GM21825 (cell line): ENCODE data around the gene GRIK4.

Experiments used
- ATAC-seq: cut with Tn5 transposase; IDR thresholded peaks from one replicate; pipeline ENCODE4 v1.9.1; 2021; ENCODE audit warnings: mild to moderate bottlenecking, moderate library complexity; ENCODE audit not compliant: unreplicated experiment

Gene GRIK4

GRCh38 chr11:120629407-120630080 is 118.0 kb downstream of the GRIK4 start:
- no peak for ATAC-seq

- ATAC-seq: no peak
Measured at GRCh38 chr11:120630122-120630521, 118.6 kb downstream of the GRIK4 start.

DNA sequence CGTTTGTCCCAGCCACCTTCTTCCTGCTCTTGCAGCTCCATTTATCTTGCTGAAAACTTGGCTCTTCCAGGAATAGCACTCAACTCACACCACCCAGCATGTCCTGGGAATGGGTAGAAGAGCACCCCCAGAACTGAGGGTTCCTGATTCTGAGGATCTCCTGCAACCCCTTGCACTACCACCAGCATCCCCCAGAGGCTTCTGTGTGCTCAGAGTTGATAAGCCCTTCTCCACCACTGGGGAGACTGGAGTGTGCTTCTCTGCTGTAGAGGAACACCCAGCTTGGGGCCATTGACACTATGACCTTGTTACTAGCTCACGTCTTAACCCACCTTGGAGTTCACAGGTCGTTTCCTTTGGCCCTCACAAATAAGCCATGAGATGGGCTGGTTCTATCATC is 121.0 kb downstream of the GRIK4 start:
- ATAC-seq: no peak

- ATAC-seq: no peak
Measured at GRCh38 chr11:120633616-120634393, 122.3 kb downstream of the GRIK4 start.

DNA sequence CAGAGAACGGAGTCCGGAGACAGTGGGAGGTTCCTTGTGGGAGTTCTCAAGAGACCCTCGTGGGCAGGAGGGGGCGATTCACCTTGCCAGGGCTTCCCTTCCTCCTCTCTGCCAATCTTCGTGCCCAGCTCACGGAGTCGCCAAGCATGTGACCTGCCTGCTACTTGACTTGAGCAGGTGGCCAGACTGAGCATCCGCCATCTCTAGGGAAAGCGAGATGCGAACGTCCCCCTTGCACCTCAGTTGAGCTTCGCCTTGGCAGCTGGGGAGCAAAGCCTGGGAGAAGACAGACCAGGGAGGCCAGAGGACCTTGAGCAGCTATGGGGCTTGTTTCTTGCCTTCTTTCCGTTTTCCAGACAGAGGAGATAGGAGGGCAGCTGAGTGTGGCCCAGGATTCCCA is 123.2 kb downstream of the GRIK4 start:
- no peak for ATAC-seq

- ATAC-seq: no peak
Measured at GRCh38 chr11:120635136-120635810, 123.7 kb downstream of the GRIK4 start.

DNA sequence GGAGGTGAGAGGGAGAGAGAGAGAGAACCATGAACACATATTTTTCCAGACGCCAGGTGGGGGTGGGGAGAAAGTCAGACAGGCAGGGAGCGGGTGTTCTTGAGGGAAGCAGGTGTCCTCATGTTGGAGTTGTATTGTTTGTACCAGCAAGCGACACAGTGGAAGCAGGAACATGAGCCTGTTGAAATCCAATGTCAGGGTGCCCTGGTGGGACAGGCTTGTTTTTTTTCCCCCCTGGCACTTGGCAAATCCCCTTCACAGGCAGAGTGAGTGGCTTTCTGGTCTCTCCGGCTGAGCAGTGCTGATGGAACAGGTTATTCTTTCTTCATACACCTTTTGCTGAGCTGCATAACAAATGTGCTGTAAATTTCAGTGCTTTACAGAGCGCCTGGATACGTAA is 125.6 kb downstream of the GRIK4 start:
- no peak for ATAC-seq

- ATAC-seq: no peak
Measured at GRCh38 chr11:120642196-120642894, 130.8 kb downstream of the GRIK4 start.

DNA sequence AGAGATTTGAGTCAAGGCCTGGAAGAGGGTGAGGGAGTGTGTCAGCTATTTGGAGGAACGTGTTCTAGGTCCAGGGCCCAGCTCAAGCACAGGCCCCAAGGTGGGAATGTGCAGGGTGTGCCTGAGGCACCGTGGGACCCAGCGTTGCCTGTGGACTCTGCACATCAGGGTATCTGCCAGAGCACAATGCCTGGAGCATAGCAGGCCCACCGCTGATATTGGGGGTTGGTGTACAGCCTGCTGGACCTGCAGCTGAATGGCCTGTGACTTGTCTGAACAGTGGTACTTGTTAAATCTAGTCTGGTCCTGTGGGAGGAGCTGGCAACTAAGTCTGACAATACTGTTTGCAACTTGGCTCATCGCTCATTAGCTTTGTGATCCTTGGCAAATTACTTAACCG is 131.7 kb downstream of the GRIK4 start:
- no peak for ATAC-seq

DNA sequence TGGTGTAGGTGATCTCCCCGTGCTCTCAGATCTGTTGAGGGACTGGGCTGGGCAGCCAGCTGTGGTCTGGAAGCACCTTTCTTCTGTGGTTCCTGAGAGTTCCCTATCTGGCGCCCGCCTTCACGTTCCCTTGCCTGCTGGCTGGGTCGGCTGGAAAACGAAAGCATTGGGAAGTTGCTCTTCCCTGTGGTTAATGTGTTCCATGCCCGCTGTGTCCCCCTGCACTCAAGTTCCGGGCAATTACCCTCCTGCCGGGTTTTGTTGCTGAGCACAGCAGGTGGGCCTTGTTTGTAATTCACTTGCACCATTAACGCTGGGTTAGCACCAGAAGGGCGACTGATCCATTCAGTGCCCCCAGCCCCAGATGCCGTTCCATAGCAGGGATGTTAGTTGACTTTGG is 134.1 kb downstream of the GRIK4 start:
- ATAC-seq: no peak

GRCh38 chr11:120646206-120646605 is 134.7 kb downstream of the GRIK4 start:
- no peak for ATAC-seq

DNA sequence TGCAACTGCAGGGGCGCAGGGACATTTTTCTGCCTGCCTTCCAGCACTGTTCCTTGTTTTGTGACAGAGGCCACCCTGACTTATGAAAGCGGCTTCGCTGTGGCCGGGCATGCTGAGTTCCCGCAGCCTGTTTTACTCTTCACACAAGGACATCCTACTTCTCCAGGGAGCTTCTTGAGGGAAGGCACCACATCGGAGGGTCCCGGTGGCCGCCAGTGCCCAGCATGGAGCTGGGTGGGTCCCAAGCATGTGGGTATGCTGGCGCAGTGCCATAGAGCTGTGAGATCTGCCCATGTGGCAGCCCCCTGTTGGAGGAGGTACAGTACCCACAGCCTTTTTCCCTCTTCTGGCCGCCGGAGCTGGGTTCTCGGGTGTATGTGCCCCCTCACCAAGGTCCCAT is 136.1 kb downstream of the GRIK4 start:
- no peak for ATAC-seq

DNA sequence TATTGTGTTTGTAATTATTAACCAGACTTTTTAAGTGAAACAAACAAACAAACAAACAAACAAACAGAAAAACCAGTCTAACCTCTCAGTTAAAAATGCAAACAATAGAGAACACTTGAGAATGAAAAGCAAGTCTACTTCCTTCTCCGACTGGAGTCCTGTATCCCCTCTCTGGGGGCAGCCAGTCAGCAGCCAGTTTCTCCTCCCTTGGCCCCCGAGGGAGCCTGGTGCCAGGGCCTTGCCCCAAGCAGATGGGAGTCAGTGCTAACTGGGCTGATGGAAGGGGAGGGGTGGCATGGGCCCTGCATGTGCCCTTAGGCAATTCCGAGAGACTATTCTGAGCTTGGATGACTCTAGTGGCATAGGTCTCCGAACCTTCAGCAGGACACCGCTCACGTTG is 137.2 kb downstream of the GRIK4 start:
- ATAC-seq: no peak

- no peak for ATAC-seq
Measured at GRCh38 chr11:120649316-120649715, 137.8 kb downstream of the GRIK4 start.

- no peak for ATAC-seq
Measured at GRCh38 chr11:120651396-120651795, 139.8 kb downstream of the GRIK4 start.

- ATAC-seq: no peak
Measured at GRCh38 chr11:120651836-120652235, 140.3 kb downstream of the GRIK4 start.

DNA sequence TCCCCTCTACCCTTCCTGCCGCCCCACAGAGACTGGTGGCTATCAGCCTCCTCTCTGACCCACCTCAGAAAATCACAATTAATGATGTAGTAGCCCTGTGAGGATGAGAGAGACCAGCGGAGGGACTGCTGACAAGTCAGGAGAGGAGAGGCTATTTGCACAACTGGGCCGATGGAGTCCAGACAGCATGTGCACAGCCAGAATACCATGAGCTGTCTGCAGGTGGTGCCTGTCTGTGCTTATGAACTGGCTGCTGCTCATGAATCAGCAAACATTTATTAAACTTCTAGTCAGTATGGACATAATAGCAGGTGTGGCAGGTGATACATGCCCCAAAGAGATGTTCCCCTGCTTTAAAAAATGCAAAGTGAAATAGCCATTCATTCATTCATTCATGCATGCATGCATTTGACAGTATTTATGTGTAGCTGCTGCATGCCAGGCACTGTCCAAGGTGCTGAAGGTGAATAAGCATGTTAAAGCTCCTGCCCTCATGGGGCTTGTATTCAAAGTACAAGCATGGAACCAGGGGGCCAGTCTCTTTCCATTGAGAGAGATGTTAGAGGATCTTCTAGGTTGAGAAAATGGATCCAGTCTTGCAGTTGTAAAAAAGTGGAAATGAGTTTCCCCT is 141.3 kb downstream of the GRIK4 start:
- ATAC-seq: no peak

- no peak for ATAC-seq
Measured at GRCh38 chr11:120655589-120655988, 144.0 kb downstream of the GRIK4 start.

GRCh38 chr11:120657306-120658070 is 145.9 kb downstream of the GRIK4 start:
- ATAC-seq: peak; percentile 60

DNA sequence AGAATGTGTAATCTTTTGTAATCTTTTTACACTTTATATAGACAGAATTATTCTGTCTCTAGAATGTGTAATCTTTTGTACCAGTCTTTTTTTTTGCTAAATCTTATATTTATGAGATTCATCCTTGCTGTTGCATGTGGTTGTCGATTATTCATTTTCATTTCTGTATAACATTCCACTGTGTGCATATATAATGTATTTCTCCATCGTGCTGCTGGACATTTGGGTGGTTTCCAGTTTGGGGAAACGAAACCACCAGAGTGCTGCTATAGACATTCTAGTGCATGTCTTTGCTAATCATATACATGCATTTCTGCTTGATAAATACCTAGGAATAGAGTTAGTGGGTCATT is 146.5 kb downstream of the GRIK4 start:
- peak; percentile 48 for ATAC-seq
